Measurements from ENCODE around the gene MTG1. TPM values are rescaled to one million over a fixed set of nuclear protein-coding genes. Genes with fewer than 3 reads are reported as not detected.
"Not testable (repeated sequence)": the region's sequence is repeated elsewhere in the genome, so short reads cannot be mapped to it uniquely, and the experiment has no call there.

Gene MTG1
- total RNA-seq, 1 donor from 2014 or later: 33.0 TPM

DNA sequence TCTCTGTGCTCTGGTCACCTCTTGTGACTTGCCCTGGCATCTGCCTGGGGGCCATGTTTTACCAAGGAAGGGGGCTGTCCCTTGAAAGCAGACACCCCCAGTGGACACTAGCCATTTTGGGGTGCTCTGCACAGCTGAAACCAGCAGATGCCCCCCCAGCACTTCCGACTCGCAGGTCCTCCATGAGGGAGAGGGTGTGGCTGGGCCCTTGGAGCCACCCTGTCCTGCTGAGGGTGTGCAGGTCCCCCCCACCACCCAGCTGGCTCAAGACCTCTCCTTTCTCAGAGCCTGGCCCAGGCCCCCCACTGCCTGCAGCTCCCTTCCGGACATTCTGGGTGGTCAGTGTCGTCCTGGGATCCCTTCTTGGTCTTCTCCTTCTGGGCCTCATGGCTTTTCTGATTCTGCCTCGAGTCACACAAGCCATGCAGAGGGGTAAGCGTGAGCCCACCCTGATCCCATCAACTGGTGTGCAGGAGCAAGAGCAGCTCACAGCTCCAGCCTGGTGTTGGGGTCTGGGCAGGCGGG lies 72.1 kb downstream of the MTG1 start:
- Histone ChIP-seq H3K9me3 (no peaks in the 10 kb centered on the region), H3K4me1 (no peaks in the 10 kb centered on the region), H3K27me3 (no peaks in the 10 kb centered on the region), H3K27ac (no peak overlapping the region), H3K36me3 (no peaks in the 10 kb centered on the region), H3K4me3 (no peak overlapping the region)
- DNase-seq: no peak
- intact Hi-C loops (cut with DNase I): no loop called here
- no peak for ATAC-seq
- TF ChIP-seq CTCF (IDR thresholded peaks at IDR 0.05): no peak

GRCh38 chr10:133466683-133467275 lies 72.8 kb downstream of the MTG1 start:
- Histone ChIP-seq H3K27ac (no peak overlapping the region), H3K9me3 (no peaks in the 10 kb centered on the region), H3K27me3 (no peaks in the 10 kb centered on the region), H3K4me3 (no peak overlapping the region), H3K36me3 (no peaks in the 10 kb centered on the region), H3K4me1 (no peaks in the 10 kb centered on the region)
- intact Hi-C loops (cut with DNase I): no loop called here
- no peak for ATAC-seq
- DNase-seq: no peak
- TF ChIP-seq CTCF (IDR thresholded peaks at IDR 0.05): no peak

GRCh38 chr10:133467286-133467911 lies 73.4 kb downstream of the MTG1 start:
- no peak for TF ChIP-seq CTCF (IDR thresholded peaks at IDR 0.05)
- H3K9me3 ChIP-seq: no peaks in the 10 kb centered on the region
- H3K4me3 ChIP-seq: no peak overlapping the region
- no peak for ATAC-seq
- intact Hi-C loops (cut with DNase I): no loop called here
- no peaks in the 10 kb centered on the region for H3K4me1 ChIP-seq
- no peak for DNase-seq
- no peaks in the 10 kb centered on the region for H3K36me3 ChIP-seq
- H3K27me3 ChIP-seq: no peaks in the 10 kb centered on the region
- H3K27ac ChIP-seq: no peak overlapping the region

DNA sequence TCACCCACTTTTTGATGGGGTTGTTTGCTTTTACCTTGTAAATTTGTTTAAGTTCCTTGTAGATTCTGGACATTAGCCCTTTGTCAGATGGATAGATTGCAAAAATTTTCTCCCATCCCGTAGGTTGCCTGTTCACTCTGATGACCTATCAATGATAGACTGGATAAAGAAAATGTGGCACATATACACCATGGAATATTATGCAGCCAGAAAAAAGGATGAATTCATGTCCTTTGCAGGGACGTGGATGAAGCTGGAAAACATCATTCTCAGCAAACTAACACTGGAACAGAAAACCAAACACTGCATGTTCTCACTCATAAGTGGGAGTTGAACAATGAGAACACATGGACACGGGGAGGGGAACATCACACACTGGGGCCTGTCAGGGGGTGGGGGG lies 75.2 kb downstream of the MTG1 start:
- intact Hi-C loops (cut with DNase I); DNase-seq; H3K36me3 ChIP-seq; H3K27ac ChIP-seq; H3K27me3 ChIP-seq; ATAC-seq; H3K4me3 ChIP-seq; H3K4me1 ChIP-seq; H3K9me3 ChIP-seq: not testable (repeated sequence)

- Histone ChIP-seq H3K4me3 (no peak overlapping the region), H3K36me3 (no peaks in the 10 kb centered on the region), H3K9me3 (no peaks in the 10 kb centered on the region), H3K27ac (no peak overlapping the region), H3K4me1 (no peaks in the 10 kb centered on the region), H3K27me3 (no peaks in the 10 kb centered on the region)
- intact Hi-C loops (cut with DNase I): no loop called here
- no peak for ATAC-seq
- TF ChIP-seq CTCF (IDR thresholded peaks at IDR 0.05): no peak
- no peak for DNase-seq
Measured at GRCh38 chr10:133471300-133472109, 77.5 kb downstream of the MTG1 start.

Small RNA genes within 50 kb of the gene (microRNA-seq; reads per million reads assigned to microRNA genes)
- 0.50 reads per million for gene MIR3944 (ENCODE audit: borderline microRNAs expressed)

Other genes starting within 250 kb of the MTG1 start
- 14.3 TPM for gene KNDC1, start 233.9 kb upstream of the MTG1 start, total RNA-seq
- not detected for gene UTF1, start 163.9 kb upstream of the MTG1 start, total RNA-seq
- gene VENTX, start 156.3 kb upstream of the MTG1 start, total RNA-seq: 3.4 TPM
- 20.3 TPM for gene ADAM8, start 117.3 kb upstream of the MTG1 start, total RNA-seq
- gene TUBGCP2, start 85.3 kb upstream of the MTG1 start, total RNA-seq: 44.6 TPM
- 42.8 TPM for gene ZNF511, start 85.2 kb upstream of the MTG1 start, total RNA-seq
- gene CALY, start 57.3 kb upstream of the MTG1 start, total RNA-seq: not detected
- not detected for gene PRAP1, start 46.8 kb upstream of the MTG1 start, total RNA-seq
- 21.2 TPM for gene FUOM, start 36.1 kb upstream of the MTG1 start, total RNA-seq
- gene ECHS1, start 20.8 kb upstream of the MTG1 start, total RNA-seq: 55.8 TPM
- 6.0 TPM for gene PAOX, start 14.9 kb upstream of the MTG1 start, total RNA-seq
- gene SPRN, start 30.5 kb downstream of the MTG1 start, total RNA-seq: not detected
- 2.6 TPM for gene SCART1, start 59.8 kb downstream of the MTG1 start, total RNA-seq
- gene CYP2E1, start 133.2 kb downstream of the MTG1 start, total RNA-seq: 2.1 TPM
- 0.87 TPM for gene SYCE1, start 171.4 kb downstream of the MTG1 start, total RNA-seq
- gene FRG2B, start 232.6 kb downstream of the MTG1 start, total RNA-seq: not detected